Measurements from ENCODE around the gene ACBD7. TPM values are rescaled to one million over a fixed set of nuclear protein-coding genes. Genes with fewer than 3 reads are reported as not detected.

The ACBD7 gene
- total RNA-seq, 1 donor from 2014 or later, result 1.5 TPM

- Mint-ChIP-seq H3K27ac (ENCODE audit: unreplicated experiment) (no peak overlapping the region), H3K4me1 (ENCODE audit: low read depth, unreplicated experiment) (no peaks in the 10 kb centered on the region), H3K9me3 (ENCODE audit: unreplicated experiment) (peaks cover 5% of the 10 kb centered on the region), H3K36me3 (ENCODE audit: unreplicated experiment) (peaks cover 12% of the 10 kb centered on the region), H3K27me3 (ENCODE audit: unreplicated experiment) (peaks cover 2% of the 10 kb centered on the region), H3K4me3 (ENCODE audit: unreplicated experiment) (no peak overlapping the region)
- DNase-seq, result no peak
- TF ChIP-seq, protein P1, sequence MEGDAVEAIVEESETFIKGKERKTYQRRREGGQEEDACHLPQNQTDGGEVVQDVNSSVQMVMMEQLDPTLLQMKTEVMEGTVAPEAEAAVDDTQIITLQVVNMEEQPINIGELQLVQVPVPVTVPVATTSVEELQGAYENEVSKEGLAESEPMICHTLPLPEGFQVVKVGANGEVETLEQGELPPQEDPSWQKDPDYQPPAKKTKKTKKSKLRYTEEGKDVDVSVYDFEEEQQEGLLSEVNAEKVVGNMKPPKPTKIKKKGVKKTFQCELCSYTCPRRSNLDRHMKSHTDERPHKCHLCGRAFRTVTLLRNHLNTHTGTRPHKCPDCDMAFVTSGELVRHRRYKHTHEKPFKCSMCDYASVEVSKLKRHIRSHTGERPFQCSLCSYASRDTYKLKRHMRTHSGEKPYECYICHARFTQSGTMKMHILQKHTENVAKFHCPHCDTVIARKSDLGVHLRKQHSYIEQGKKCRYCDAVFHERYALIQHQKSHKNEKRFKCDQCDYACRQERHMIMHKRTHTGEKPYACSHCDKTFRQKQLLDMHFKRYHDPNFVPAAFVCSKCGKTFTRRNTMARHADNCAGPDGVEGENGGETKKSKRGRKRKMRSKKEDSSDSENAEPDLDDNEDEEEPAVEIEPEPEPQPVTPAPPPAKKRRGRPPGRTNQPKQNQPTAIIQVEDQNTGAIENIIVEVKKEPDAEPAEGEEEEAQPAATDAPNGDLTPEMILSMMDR (IDR thresholded peaks at IDR 0.05; ENCODE audit: partially characterized antibody, unreplicated experiment), result no peak
These were observed 50.9 kb downstream of the ACBD7 start for GRCh38 chr10:15037691-15038090.

DNA sequence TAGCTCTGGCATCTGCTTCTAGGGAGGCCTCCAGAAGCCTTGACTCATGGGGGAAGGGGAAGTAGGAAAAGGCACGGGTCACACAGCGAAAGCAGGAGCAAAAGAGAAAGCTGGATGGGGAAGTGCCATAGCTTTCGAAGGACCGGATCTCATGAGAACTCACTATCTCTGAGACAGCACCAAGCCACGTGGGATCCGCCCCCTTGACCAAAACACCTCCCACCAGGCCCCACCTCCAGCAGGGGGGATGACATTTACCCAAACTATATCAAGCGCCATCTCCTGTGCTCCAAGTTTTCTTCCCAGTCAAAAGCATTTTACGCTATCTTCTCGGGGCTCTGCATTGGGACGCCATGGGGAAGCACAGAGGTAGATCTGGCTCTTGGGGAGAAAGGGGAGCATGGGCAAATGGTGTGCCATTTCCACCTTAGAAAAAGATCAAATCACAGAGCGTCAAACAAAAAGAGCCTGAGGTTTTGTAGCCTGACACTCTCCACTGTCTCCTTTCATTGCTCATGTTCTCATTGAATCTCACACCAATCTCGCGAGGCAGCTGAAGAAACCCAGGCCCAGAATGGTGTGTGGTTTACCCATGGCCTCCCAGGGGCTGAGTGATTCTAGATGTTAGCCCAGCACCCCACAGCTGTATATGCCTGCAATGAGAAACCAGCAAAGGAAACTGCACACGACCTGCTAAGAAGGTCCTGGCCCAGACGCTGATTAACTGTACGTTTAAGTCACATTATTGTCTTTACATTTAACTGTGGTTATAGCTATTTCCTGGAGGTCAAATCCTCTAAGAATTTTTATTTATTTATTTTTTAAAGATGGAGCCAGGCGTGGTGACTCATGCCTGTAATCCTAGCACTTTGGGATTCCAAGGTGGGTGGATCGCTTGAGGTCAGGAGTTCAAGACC, 52.9 kb downstream of the ACBD7 start:
- DNase-seq, result no peak
- TF ChIP-seq, protein P1 (IDR thresholded peaks at IDR 0.05; ENCODE audit: partially characterized antibody, unreplicated experiment), result no peak
- Mint-ChIP-seq H3K4me3 (ENCODE audit: unreplicated experiment) (no peak overlapping the region), H3K27me3 (ENCODE audit: unreplicated experiment) (peaks cover 2% of the 10 kb centered on the region), H3K27ac (ENCODE audit: unreplicated experiment) (no peak overlapping the region), H3K36me3 (ENCODE audit: unreplicated experiment) (peaks cover 12% of the 10 kb centered on the region), H3K4me1 (ENCODE audit: low read depth, unreplicated experiment) (no peaks in the 10 kb centered on the region), H3K9me3 (ENCODE audit: unreplicated experiment) (peaks cover 5% of the 10 kb centered on the region)

DNA sequence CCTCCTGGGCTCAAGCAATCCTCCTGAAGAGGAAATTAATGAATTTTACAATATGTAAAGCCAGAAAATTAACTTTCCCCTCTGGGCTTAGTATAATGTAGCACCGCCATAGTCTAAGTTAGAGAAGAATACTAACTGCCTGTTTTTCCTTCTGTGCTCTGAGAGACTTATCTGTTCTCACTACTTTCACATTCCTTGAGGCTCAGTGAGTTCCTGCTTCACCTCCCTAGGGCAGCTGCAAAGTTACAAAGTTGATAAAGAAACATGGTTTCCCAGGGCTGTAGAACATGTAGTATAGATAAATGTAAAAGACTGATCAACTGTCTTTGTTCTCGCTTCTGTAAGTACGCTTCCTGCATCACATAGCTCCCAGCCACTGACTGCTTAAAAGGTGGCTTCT, 60.8 kb downstream of the ACBD7 start:
- DNase-seq, result no peak
- no peaks in the 10 kb centered on the region for H3K27me3 Mint-ChIP-seq (ENCODE audit: unreplicated experiment)
- no peak overlapping the region for H3K27ac Mint-ChIP-seq (ENCODE audit: unreplicated experiment)
- peaks cover 2% of the 10 kb centered on the region for H3K9me3 Mint-ChIP-seq (ENCODE audit: unreplicated experiment)
- no peaks in the 10 kb centered on the region for H3K4me1 Mint-ChIP-seq (ENCODE audit: low read depth, unreplicated experiment)
- no peaks in the 10 kb centered on the region for H3K36me3 Mint-ChIP-seq (ENCODE audit: unreplicated experiment)
- no peak overlapping the region for H3K4me3 Mint-ChIP-seq (ENCODE audit: unreplicated experiment)
- TF ChIP-seq, protein P1 (IDR thresholded peaks at IDR 0.05; ENCODE audit: partially characterized antibody, unreplicated experiment), result no peak

Other genes starting within 250 kb of the ACBD7 start
- gene SUV39H2, start 209.9 kb downstream of the ACBD7 start, total RNA-seq (ENCODE audit: unreplicated experiment), result 15.1 TPM
- 8.5 TPM for gene DCLRE1C, start 134.7 kb downstream of the ACBD7 start, total RNA-seq (ENCODE audit: unreplicated experiment)
- gene MEIG1, start 129.4 kb downstream of the ACBD7 start, total RNA-seq (ENCODE audit: unreplicated experiment), result not detected
- gene OLAH, start 44.8 kb downstream of the ACBD7 start, total RNA-seq (ENCODE audit: unreplicated experiment), result not detected
- gene RPP38, start 8.6 kb upstream of the ACBD7 start, total RNA-seq (ENCODE audit: unreplicated experiment), result 11.6 TPM
- 33.4 TPM for gene NMT2, start 79.9 kb upstream of the ACBD7 start, total RNA-seq (ENCODE audit: unreplicated experiment)